H9 (cell line): ENCODE data around the gene LITAF. TPM values are rescaled to one million over a fixed set of nuclear protein-coding genes. Genes with fewer than 3 reads are reported as not detected.

Experiments used
- DNase-seq: peaks from one replicate; pipeline ENCODE4 v3.0.0-alpha.2; 2017
- H2AFZ ChIP-seq: one replicate; pipeline ENCODE4 v1.6.1; 2013; ENCODE audit warnings: mild to moderate bottlenecking, low read length, control low read depth, moderate library complexity
- H2AK5ac ChIP-seq: 2 replicates; pipeline ENCODE4 v1.6.1; 2013; ENCODE audit warnings: low read length, control low read depth, mixed read lengths; ENCODE audit not compliant: insufficient read length
- H2BK120ac ChIP-seq: one replicate; pipeline ENCODE4 v1.6.1; 2013; ENCODE audit warnings: low read depth, mild to moderate bottlenecking, low read length, control low read depth, inconsistent platforms; ENCODE audit not compliant: poor library complexity, severe bottlenecking
- H2BK12ac ChIP-seq: 2 replicates; pipeline ENCODE4 v1.6.1; 2013; ENCODE audit warnings: low read length, control low read depth, mixed read lengths, low read depth; ENCODE audit not compliant: insufficient read length
- H2BK15ac ChIP-seq: 2 replicates; pipeline ENCODE4 v1.6.1; 2013; ENCODE audit warnings: low read depth, low read length, control low read depth
- H2BK20ac ChIP-seq: one replicate; pipeline ENCODE4 v1.6.1; 2013; ENCODE audit warnings: low read depth, mild to moderate bottlenecking, low read length, control low read depth, inconsistent platforms; ENCODE audit not compliant: poor library complexity, severe bottlenecking
- H2BK5ac ChIP-seq: 2 replicates; pipeline ENCODE4 v1.6.1; 2013; ENCODE audit warnings: low read length, control low read depth, mixed read lengths; ENCODE audit not compliant: insufficient read length
- H3K14ac ChIP-seq: 2 replicates; pipeline ENCODE4 v1.6.1; 2013; ENCODE audit warnings: low read length, control low read depth; ENCODE audit not compliant: insufficient read depth
- H3K18ac ChIP-seq: 2 replicates; pipeline ENCODE4 v1.6.1; 2013; ENCODE audit warnings: low read depth, mild to moderate bottlenecking, mixed read lengths, low read length, control low read depth; ENCODE audit not compliant: insufficient read length
- H3K23ac ChIP-seq: 2 replicates; pipeline ENCODE4 v1.6.1; 2013; ENCODE audit warnings: low read length, control low read depth, mixed read lengths, low read depth; ENCODE audit not compliant: insufficient read length
- H3K23me2 ChIP-seq: 2 replicates; pipeline ENCODE4 v1.6.1; 2013; ENCODE audit warnings: low read depth, mild to moderate bottlenecking, mixed read lengths, low read length, control low read depth; ENCODE audit not compliant: insufficient read length, poor library complexity, severe bottlenecking
- H3K27ac ChIP-seq: 2 replicates; pipeline ENCODE4 v1.5.1; 2013; ENCODE audit warnings: low read length, control low read depth, mixed read lengths, low read depth; ENCODE audit not compliant: insufficient read length
- H3K27me3 ChIP-seq: 2 replicates; pipeline ENCODE4 v1.6.1; 2013; ENCODE audit warnings: low read length, control low read depth, inconsistent platforms; ENCODE audit not compliant: insufficient read depth
- H3K4ac ChIP-seq: 2 replicates; pipeline ENCODE4 v1.6.1; 2013; ENCODE audit warnings: low read depth, mild to moderate bottlenecking, control low read depth, inconsistent platforms, low read length, moderate library complexity
- H3K4me1 ChIP-seq: 2 replicates; pipeline ENCODE4 v1.6.1; 2013; ENCODE audit warnings: low read length, control low read depth, inconsistent platforms; ENCODE audit not compliant: insufficient read depth
- H3K4me2 ChIP-seq: 2 replicates; pipeline ENCODE4 v1.6.1; 2013; ENCODE audit warnings: low read length, control low read depth, mixed read lengths; ENCODE audit not compliant: insufficient read length, insufficient read depth
- H3K56ac ChIP-seq: 2 replicates; pipeline ENCODE4 v1.6.1; 2013; ENCODE audit warnings: low read depth, mild to moderate bottlenecking, mixed read lengths, low read length, control low read depth; ENCODE audit not compliant: insufficient read length
- H3K79me1 ChIP-seq: 2 replicates; pipeline ENCODE4 v1.6.1; 2013; ENCODE audit warnings: low read depth, mild to moderate bottlenecking, moderate library complexity, low read length, control low read depth, inconsistent platforms; ENCODE audit not compliant: insufficient read depth, poor library complexity, severe bottlenecking
- H3K79me2 ChIP-seq: 2 replicates; pipeline ENCODE4 v1.6.1; 2013; ENCODE audit warnings: low read length, control low read depth, inconsistent platforms; ENCODE audit not compliant: insufficient read depth
- H3K9ac ChIP-seq: 2 replicates; pipeline ENCODE4 v1.6.1; 2013; ENCODE audit warnings: low read length, control low read depth, mixed read lengths; ENCODE audit not compliant: insufficient read length; ENCODE audit errors: extremely low read depth
- H3K9me3 ChIP-seq: one replicate; pipeline ENCODE4 v1.6.1; 2013; ENCODE audit warnings: low read depth, low read length, inconsistent platforms; ENCODE audit not compliant: control insufficient read depth
- H3T11ph ChIP-seq: one replicate; pipeline ENCODE4 v1.6.1; 2013; ENCODE audit warnings: mild to moderate bottlenecking, low read length, control low read depth, inconsistent platforms
- H4K20me1 ChIP-seq: one replicate; pipeline ENCODE4 v1.6.1; 2013; ENCODE audit not compliant: control insufficient read depth, insufficient read length, insufficient read depth
- H4K5ac ChIP-seq: 2 replicates; pipeline ENCODE4 v1.6.1; 2013; ENCODE audit warnings: low read depth, mild to moderate bottlenecking, mixed read lengths, low read length, control low read depth; ENCODE audit not compliant: insufficient read length
- H4K8ac ChIP-seq: replicated peaks from 2 replicates; pipeline ENCODE4 v1.6.1; 2013; ENCODE audit warnings: low read length, control low read depth, mixed read lengths, low read depth; ENCODE audit not compliant: insufficient read length
- H4K91ac ChIP-seq: 2 replicates; pipeline ENCODE4 v1.6.1; 2013; ENCODE audit warnings: low read depth, mild to moderate bottlenecking, moderate library complexity, mixed read lengths, low read length, control low read depth; ENCODE audit not compliant: insufficient read length
- H3K27ac Mint-ChIP-seq, 3 experiments: 2 replicates in 2 of 3; 3 replicates in 1 of 3; pipeline ENCODE4 v1.8.0; 2020 to 2021; ENCODE audit warnings: mixed read lengths in 3 of 3, mild to moderate bottlenecking in 1 of 3, moderate library complexity in 1 of 3
- H3K27me3 Mint-ChIP-seq: 2 replicates; pipeline ENCODE4 v1.8.0; 2021; ENCODE audit warnings: low read depth, mild to moderate bottlenecking, moderate library complexity, mixed read lengths
- H3K36me3 Mint-ChIP-seq, 3 experiments: 2 replicates in 2 of 3; 3 replicates in 1 of 3; pipeline ENCODE4 v1.8.0; 2020 to 2021; ENCODE audit warnings: low read depth in 3 of 3, mixed read lengths in 3 of 3; ENCODE audit not compliant: insufficient read depth in 1 of 3
- H3K4me1 Mint-ChIP-seq, 2 experiments: 2 replicates each; pipeline ENCODE4 v1.8.0; 2020; ENCODE audit warnings: mixed read lengths in 2 of 2
- H3K4me3 Mint-ChIP-seq, 2 experiments: 2 replicates in 1 of 2; 3 replicates in 1 of 2; pipeline ENCODE4 v1.8.0; 2020 to 2021; ENCODE audit warnings: mild to moderate bottlenecking in 2 of 2, mixed read lengths in 2 of 2, moderate library complexity in 1 of 2
- H3K9me3 Mint-ChIP-seq, 2 experiments: 2 replicates in 1 of 2; 3 replicates in 1 of 2; pipeline ENCODE4 v1.8.0; 2020; ENCODE audit warnings: mild to moderate bottlenecking in 2 of 2, mixed read lengths in 2 of 2, moderate library complexity in 1 of 2
- CTCF ChIP-seq: fragments of 200-600 bp; sonication (generic); conservative IDR thresholded peaks from 3 replicates; pipeline ENCODE4 v1.8.0; 2021; ENCODE audit warnings: antibody characterized with exemption, mild to moderate bottlenecking
- whole genome bisulfite sequencing: extraction: QIAGEN DNeasy Blood & Tissue Kit; methylation state at CpG from one replicate; pipeline ENCODE4 v1.1.7; 2013; ENCODE audit warnings: missing lambda C conversion rate, low lambda C conversion rate, mixed read lengths; ENCODE audit not compliant: insufficient read length; ENCODE audit errors: extremely low coverage; 5-methylcytosine and 5-hydroxymethylcytosine counted together
- total RNA-seq: library from RNA; stranded (reverse); gene quantifications from 2 replicates; pipeline ENCODE4 v1.2.1, GENCODE V29; 2021

LITAF gene
- total RNA-seq, 1 experiment from 2014 or later, result 249 TPM

GRCh38 chr16:11596572-11597226 is 10.0 kb upstream of the LITAF start:
- no peaks in the 10 kb centered on the region for H3K79me1 ChIP-seq
- no peaks in the 10 kb centered on the region; a peak in 2 of 5 replicates for H3K9me3 Mint-ChIP-seq
- no peak overlapping the region for H3K4ac ChIP-seq
- no peak overlapping the region for H3K14ac ChIP-seq
- no peak overlapping the region for H2BK5ac ChIP-seq
- H2BK15ac ChIP-seq, result no peak overlapping the region
- H3K4me3 Mint-ChIP-seq, result no peak overlapping the region
- H2AK5ac ChIP-seq, result no peak overlapping the region
- H3K18ac ChIP-seq, result no peak overlapping the region
- peaks cover 29 to 43% of the 10 kb centered on the region in 2 experiments for H3K4me1 Mint-ChIP-seq
- no peak overlapping the region for H2BK20ac ChIP-seq
- H3K9me3 ChIP-seq, result no peaks in the 10 kb centered on the region
- no peak overlapping the region for H3K23ac ChIP-seq
- no peak overlapping the region for H2BK120ac ChIP-seq
- no peak overlapping the region for H4K8ac ChIP-seq
- H3K56ac ChIP-seq, result no peak overlapping the region
- H3K27me3 ChIP-seq, result no peaks in the 10 kb centered on the region
- H3K27ac Mint-ChIP-seq, result no peak overlapping the region; a peak in 2 of 7 replicates
- no peak overlapping the region for H3K4me2 ChIP-seq
- H3K23me2 ChIP-seq, result no peaks in the 10 kb centered on the region
- no peak overlapping the region for H4K91ac ChIP-seq
- no peak overlapping the region for H3K27ac ChIP-seq
- H3T11ph ChIP-seq, result no peak overlapping the region
- H3K9ac ChIP-seq, result no peak overlapping the region
- H3K79me2 ChIP-seq, result no peaks in the 10 kb centered on the region
- H3K4me1 ChIP-seq, result peaks cover 2% of the 10 kb centered on the region; the same call in 1 of the 2 replicates
- WGBS, result no CpG with 5 or more reads among the region's 4 CpGs
- TF ChIP-seq CTCF, result no peak
- H2BK12ac ChIP-seq, result no peak overlapping the region
- no peaks in the 10 kb centered on the region; the same call in 1 of the 2 replicates for H3K27me3 Mint-ChIP-seq
- DNase-seq, result no peak
- H2AFZ ChIP-seq, result no peak overlapping the region
- no peak overlapping the region for H4K5ac ChIP-seq
- H3K36me3 Mint-ChIP-seq, result no peaks in the 10 kb centered on the region
- H4K20me1 ChIP-seq, result no peaks in the 10 kb centered on the region
